ENCODE results near the gene R3HCC1L. TPM values are rescaled to one million over a fixed set of nuclear protein-coding genes. Genes with fewer than 3 reads are reported as not detected.

R3HCC1L gene
- total RNA-seq, 2 donors from 2014 or later: 7.1 to 8.4 TPM

GRCh38 chr10:98267069-98267893 lies 132.8 kb downstream of the R3HCC1L start:
- intact Hi-C loops (cut with DNase I): loop anchor here (1.0 to 10.0 kb wide), 2 partner anchors 41 to 48 kb away; no protein-coding TSS in a partner anchor
- DNase-seq (ENCODE audit: low spot score): no peak

GRCh38 chr10:98267894-98268693 lies 133.6 kb downstream of the R3HCC1L start, which contains the start of gene LOXL4:
Gene LOXL4 (minus strand): TSS chr10:98268194. CDS start chr10:98263019, 5,175 bp downstream.
- no peak for DNase-seq (ENCODE audit: low spot score)
- intact Hi-C loops (cut with DNase I): loop anchor here (1.0 to 10.0 kb wide), 2 partner anchors 40 to 47 kb away; no protein-coding TSS in a partner anchor

GRCh38 chr10:98268694-98269431 lies 134.4 kb downstream of the R3HCC1L start:
- no peak for DNase-seq (ENCODE audit: low spot score)
- intact Hi-C loops (cut with DNase I): loop anchor here in 1 of 2 donors (10.0 kb wide), 1 partner anchor 46 kb away; no protein-coding TSS in a partner anchor

GRCh38 chr10:98269435-98269912 lies 135.0 kb downstream of the R3HCC1L start:
- DNase-seq (ENCODE audit: low spot score): peak; percentile 93
- intact Hi-C loops (cut with DNase I): loop anchor here in 1 of 2 donors (10.0 kb wide), 1 partner anchor 45 kb away; no protein-coding TSS in a partner anchor

- DNase-seq (ENCODE audit: low spot score): no peak
- intact Hi-C loops (cut with DNase I): no loop called here
Observed at GRCh38 chr10:98270073-98270740, 135.8 kb downstream of the R3HCC1L start.

- intact Hi-C loops (cut with DNase I): no loop called here
- no peak for DNase-seq (ENCODE audit: low spot score)
Observed at GRCh38 chr10:98270786-98271185, 136.3 kb downstream of the R3HCC1L start.

- intact Hi-C loops (cut with DNase I): no loop called here
- DNase-seq (ENCODE audit: low spot score): no peak
Observed at GRCh38 chr10:98272245-98272644, 137.8 kb downstream of the R3HCC1L start.

- DNase-seq (ENCODE audit: low spot score): no peak
- intact Hi-C loops (cut with DNase I): no loop called here
Observed at GRCh38 chr10:98272656-98273055, 138.2 kb downstream of the R3HCC1L start.

GRCh38 chr10:98273057-98273850 lies 138.8 kb downstream of the R3HCC1L start:
- no peak for DNase-seq (ENCODE audit: low spot score)
- intact Hi-C loops (cut with DNase I): no loop called here

- no peak for DNase-seq (ENCODE audit: low spot score)
- intact Hi-C loops (cut with DNase I): no loop called here
Observed at GRCh38 chr10:98274562-98274961, 140.1 kb downstream of the R3HCC1L start.

- DNase-seq (ENCODE audit: low spot score): no peak
- intact Hi-C loops (cut with DNase I): no loop called here
Observed at GRCh38 chr10:98276311-98276710, 141.9 kb downstream of the R3HCC1L start.

GRCh38 chr10:98285416-98285815 lies 151.0 kb downstream of the R3HCC1L start:
- intact Hi-C loops (cut with DNase I): no loop called here
- no peak for DNase-seq (ENCODE audit: low spot score)

- DNase-seq (ENCODE audit: low spot score): no peak
- intact Hi-C loops (cut with DNase I): no loop called here
Observed at GRCh38 chr10:98286419-98286818, 152.0 kb downstream of the R3HCC1L start.

GRCh38 chr10:98287321-98287720 lies 152.9 kb downstream of the R3HCC1L start:
- intact Hi-C loops (cut with DNase I): no loop called here
- no peak for DNase-seq (ENCODE audit: low spot score)

- intact Hi-C loops (cut with DNase I): loop anchor here in 1 of 2 donors (5.0 kb wide), 1 partner anchor 763 kb away; no protein-coding TSS in a partner anchor
- DNase-seq (ENCODE audit: low spot score): no peak
Observed at GRCh38 chr10:98289802-98290209, 155.3 kb downstream of the R3HCC1L start.

- intact Hi-C loops (cut with DNase I): loop anchor here in 1 of 2 donors (5.0 kb wide), 1 partner anchor 766 kb away; no protein-coding TSS in a partner anchor
- no peak for DNase-seq (ENCODE audit: low spot score)
Observed at GRCh38 chr10:98292971-98293370, 158.5 kb downstream of the R3HCC1L start.

GRCh38 chr10:98293550-98294269 lies 159.3 kb downstream of the R3HCC1L start:
- DNase-seq (ENCODE audit: low spot score): no peak
- intact Hi-C loops (cut with DNase I): loop anchor here in 1 of 2 donors (5.0 kb wide), 1 partner anchor 766 kb away; no protein-coding TSS in a partner anchor
